Measurements from ENCODE around the gene GPR89A.
A peak's percentile ranks its signal among the peaks of the same experiment; 100 is the strongest.
"Not testable (repeated sequence)": the region's sequence is repeated elsewhere in the genome, so short reads cannot be mapped to it uniquely, and the experiment has no call there.

The GPR89A gene

DNA sequence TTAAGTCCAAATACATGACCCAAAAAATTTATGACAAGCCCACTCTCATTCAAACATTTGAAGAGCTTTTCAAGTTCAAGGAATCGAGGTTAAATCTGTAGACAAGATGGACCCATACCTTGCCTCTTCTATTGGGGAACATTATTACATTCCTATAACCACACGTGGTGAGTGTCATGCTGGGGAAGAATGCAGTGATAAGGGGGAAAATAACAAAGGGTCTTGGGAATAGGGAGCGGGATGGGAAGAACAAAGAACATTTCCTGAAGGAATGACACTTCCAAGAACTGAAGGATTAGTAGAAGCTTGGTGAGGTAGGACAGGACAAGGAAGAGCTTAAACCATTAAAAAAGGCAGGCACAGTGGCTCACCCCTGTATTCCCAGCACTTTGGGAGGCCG lies 80.5 kb downstream of the GPR89A start:
- DNase-seq = no peak

- no peak for DNase-seq
Measured at GRCh38 chr1:145688924-145689323, 81.1 kb downstream of the GPR89A start.

GRCh38 chr1:145689922-145690321 lies 82.1 kb downstream of the GPR89A start:
- no peak for DNase-seq

DNA sequence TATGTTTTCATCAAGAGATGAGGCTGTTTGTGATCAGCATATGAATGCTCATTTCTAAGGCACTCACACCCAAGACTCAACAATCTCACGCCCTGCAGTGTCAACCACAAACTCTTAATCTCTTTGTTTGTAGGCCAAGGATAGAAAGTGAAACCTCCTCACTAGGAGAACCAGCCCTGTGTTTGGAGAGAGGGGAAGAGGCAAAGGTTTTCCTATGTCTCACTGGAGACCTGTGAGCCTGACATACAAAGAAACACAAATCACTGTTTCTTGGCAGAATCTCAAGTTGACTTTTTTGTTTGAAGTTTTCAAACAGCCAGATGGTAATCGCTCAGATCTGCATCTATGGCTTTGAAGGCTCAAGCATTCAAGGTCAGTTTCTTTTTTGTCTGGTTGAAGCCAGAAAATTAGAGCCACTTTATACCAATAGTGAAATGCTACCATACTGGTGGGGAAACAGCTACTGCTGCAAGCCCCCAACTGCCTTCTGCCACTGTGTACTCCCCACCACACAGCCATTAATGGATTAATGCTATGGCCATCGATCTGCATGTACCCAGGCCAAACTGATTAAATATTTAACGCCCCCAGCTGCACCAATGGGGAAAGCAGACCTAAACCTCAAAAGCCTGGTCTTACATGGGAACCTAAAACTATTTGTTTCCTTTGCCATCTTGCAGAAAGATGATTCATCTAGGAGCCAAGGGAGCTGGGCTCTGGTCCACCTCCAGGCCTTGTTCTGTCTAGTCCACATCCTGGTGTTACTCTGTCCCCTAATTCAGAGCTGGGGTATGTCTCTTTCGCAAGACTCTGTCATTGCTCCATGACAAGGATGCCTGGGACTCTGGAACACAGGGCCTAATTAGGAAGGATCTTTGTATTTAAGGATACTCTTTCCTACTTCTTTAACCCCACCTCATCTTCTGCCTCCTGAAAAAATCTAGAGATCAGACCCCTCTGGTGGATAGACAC lies 83.1 kb downstream of the GPR89A start:
- peak; percentile 10 for DNase-seq

DNA sequence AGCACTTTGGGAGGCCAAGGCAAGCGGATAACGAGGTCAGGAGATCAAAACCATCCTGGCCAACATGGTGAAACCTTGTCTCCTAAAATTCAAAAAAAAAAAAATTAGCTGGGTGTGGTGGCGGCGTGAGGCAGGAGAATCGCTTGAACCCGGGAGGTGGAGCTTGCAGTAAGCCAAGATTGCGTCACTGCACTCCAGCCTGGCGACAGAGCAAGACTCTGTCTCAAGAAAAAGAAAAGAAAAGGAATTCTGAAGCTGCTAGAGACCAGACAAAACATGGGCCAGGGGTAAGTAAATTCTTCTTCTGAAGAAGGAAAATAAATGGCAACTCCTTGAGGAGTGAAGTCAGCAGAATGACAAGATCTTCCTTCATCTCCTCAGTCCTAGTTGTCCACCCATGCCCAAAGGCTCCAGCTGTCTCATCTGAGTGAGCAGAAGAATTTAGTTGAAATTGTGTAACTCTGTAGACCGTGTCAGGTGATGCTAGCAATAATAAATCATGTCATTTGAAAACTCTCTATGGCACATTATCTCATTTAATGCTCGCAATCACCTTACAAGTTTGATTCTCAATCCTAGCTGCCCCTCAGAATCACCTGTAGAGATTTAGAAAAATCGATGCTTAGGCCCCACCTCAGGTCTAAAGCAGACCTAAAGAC lies 85.1 kb downstream of the GPR89A start:
- DNase-seq = no peak

- DNase-seq = no peak
Measured at GRCh38 chr1:145695821-145696629, 88.2 kb downstream of the GPR89A start.

- DNase-seq = no peak
Measured at GRCh38 chr1:145696630-145696960, 88.8 kb downstream of the GPR89A start.

DNA sequence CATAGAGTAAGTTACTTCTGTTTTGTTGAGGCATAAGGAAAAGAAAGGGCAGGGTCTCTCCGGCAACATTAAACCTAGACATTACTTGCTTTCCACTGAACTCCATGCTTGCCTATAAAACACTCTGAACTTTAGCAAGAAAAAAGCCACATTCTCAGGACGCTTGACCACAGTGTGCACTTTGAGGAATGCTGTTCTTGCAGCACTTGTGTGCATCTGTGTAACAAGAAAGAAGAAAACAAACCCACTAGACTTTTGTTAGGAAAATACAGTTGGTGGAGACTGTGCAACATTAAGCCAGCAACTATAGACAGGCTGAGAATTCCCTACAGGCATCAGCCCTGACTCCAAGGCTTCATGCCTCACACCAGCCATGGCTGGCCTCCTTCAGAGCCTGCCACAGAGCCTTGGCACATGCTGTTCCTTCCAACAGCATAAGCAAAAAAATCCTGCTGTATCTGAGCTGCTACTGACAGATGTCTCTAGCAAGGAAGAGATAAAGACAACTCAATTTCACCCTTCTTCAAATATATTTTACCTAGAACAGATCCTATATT lies 93.6 kb downstream of the GPR89A start:
- no peak for DNase-seq

- DNase-seq = no peak
Measured at GRCh38 chr1:145702052-145702451, 94.3 kb downstream of the GPR89A start.

GRCh38 chr1:145702826-145703225 lies 95.0 kb downstream of the GPR89A start:
- no peak for DNase-seq

GRCh38 chr1:145705622-145706021 lies 97.8 kb downstream of the GPR89A start:
- no peak for DNase-seq

DNA sequence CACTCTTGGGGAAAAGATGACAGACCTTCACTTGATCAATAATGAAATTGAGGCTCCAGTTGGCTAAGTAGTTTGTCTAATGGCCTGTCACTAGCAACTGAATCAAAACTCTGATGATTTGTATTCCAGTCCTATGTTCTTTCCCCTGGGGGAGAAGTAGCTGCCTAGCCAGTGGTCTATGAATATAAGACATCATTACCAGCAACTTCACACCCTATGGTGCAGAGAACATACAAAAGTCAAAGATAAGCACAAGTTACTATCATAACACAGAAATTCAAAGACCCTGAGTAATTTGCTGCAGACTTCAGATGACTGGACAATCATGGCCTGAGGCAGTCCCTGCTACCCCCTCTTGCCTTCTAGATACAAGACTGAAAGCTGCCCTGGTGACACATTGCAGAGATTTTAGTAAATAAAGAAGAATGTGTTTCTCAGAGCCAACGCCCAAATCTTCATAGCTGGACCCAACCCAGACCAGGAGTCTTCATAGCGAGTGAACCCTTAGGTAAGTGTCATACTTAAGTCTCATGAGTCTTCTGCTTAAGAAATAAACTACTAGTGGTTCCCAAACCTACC lies 98.4 kb downstream of the GPR89A start:
- no peak for DNase-seq

- DNase-seq = no peak
Measured at GRCh38 chr1:145707183-145707867, 99.5 kb downstream of the GPR89A start, which contains the start of gene PDZK1. Gene PDZK1 (minus strand): TSS chr1:145707368. CDS start chr1:145688021, 19,347 bp downstream.

GRCh38 chr1:145708063-145708462 lies 100.3 kb downstream of the GPR89A start:
- DNase-seq = no peak

DNA sequence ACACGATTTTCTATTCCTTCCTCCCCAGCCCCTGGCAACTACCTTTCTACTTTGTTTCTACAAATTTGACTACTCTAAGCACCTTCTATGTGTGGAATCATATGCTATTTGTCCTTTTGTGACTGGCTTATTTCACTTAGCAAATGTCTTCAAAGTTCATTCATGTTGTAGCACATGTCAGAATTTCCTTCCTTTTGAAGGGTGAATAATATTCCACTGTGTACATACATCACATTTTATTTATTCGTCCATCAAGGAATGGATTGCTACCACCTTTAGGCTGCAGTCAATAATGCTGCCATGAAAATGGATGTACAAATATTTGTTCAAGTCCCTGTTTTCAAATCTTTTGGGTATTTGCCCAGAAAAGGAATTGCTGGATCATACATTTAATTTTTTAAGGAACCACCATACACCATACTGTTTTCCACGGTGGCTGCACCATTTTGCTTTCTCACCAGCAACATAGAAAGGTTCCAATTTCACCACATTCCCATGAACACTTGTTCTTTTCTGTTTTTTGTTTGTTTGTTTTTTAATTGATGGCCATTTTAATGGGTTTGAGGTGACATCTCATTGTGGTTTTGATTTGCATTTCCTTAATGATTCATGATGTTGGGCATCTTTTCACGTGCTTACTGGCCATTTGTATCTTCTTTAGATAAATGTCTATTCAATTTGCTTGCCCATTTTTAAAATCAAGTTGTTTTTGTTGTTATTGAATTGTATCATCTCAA lies 102.7 kb downstream of the GPR89A start:
- no peak for DNase-seq

GRCh38 chr1:145711213-145711651 lies 103.4 kb downstream of the GPR89A start:
- no peak for DNase-seq

- no peak for DNase-seq
Measured at GRCh38 chr1:145714524-145715111, 106.8 kb downstream of the GPR89A start.

- DNase-seq = no peak
Measured at GRCh38 chr1:145716641-145717345, 109.0 kb downstream of the GPR89A start.

- no peak for DNase-seq
Measured at GRCh38 chr1:145717833-145718232, 110.0 kb downstream of the GPR89A start.

- not testable (repeated sequence) for DNase-seq
Measured at GRCh38 chr1:145718465-145718864, 110.7 kb downstream of the GPR89A start.
